Measurements from ENCODE around the gene MLEC.

MLEC gene

GRCh38 chr12:120708651-120709050 lies 21.7 kb downstream of the MLEC start:
- TF ChIP-seq CTCF (IDR thresholded peaks at IDR 0.05; ENCODE audit: low read depth, low read length): no peak
- DNase-seq (ENCODE audit: extremely low read depth, low read depth): no peak

- no peak for DNase-seq (ENCODE audit: extremely low read depth, low read depth)
- no peak for TF ChIP-seq CTCF (IDR thresholded peaks at IDR 0.05; ENCODE audit: low read depth, low read length)
Measured at GRCh38 chr12:120710031-120710804, 23.3 kb downstream of the MLEC start, which contains the start of gene UNC119B. Gene UNC119B (plus strand): TSS chr12:120710458. CDS start chr12:120710475, 17 bp downstream.

GRCh38 chr12:120710805-120711296 lies 23.9 kb downstream of the MLEC start:
- no peak for TF ChIP-seq CTCF (IDR thresholded peaks at IDR 0.05; ENCODE audit: low read depth, low read length)
- DNase-seq (ENCODE audit: extremely low read depth, low read depth): no peak

- DNase-seq (ENCODE audit: extremely low read depth, low read depth): no peak
- no peak for TF ChIP-seq CTCF (IDR thresholded peaks at IDR 0.05; ENCODE audit: low read depth, low read length)
Measured at GRCh38 chr12:120711411-120711810, 24.5 kb downstream of the MLEC start.

- no peak for TF ChIP-seq CTCF (IDR thresholded peaks at IDR 0.05; ENCODE audit: low read depth, low read length)
Measured at GRCh38 chr12:120712610-120713009, 25.7 kb downstream of the MLEC start.

GRCh38 chr12:120713861-120714482 lies 27.0 kb downstream of the MLEC start:
- peak; percentile 52 for DNase-seq (ENCODE audit: extremely low read depth, low read depth)
- TF ChIP-seq CTCF (IDR thresholded peaks at IDR 0.05; ENCODE audit: low read depth, low read length): peak; percentile 83

More at GRCh38 chr12:120712610-120713009, 25.7 kb downstream of the MLEC start:
- DNase-seq (ENCODE audit: extremely low read depth, low read depth): no peak

GRCh38 chr12:120718055-120718454 lies 31.1 kb downstream of the MLEC start:
- DNase-seq (ENCODE audit: extremely low read depth, low read depth): no peak
- no peak for TF ChIP-seq CTCF (IDR thresholded peaks at IDR 0.05; ENCODE audit: low read depth, low read length)

Measured in AG09319 (cell line).